Hepatocyte (in vitro differentiated cells): ENCODE results near the gene CTNND2.

Source experiments
- CTCF ChIP-seq: fragments of 200-600 bp; sonication (generic); IDR thresholded peaks from 2 replicates; pipeline ENCODE4 v1.5.1; 2016; ENCODE audit warnings: antibody characterized with exemption, mild to moderate bottlenecking; ENCODE audit not compliant: poor library complexity
- EZH2 ChIP-seq: fragments of 200-600 bp; sonication (generic); IDR thresholded peaks from 2 replicates; pipeline ENCODE4 v1.6.1; 2016; ENCODE audit warnings: antibody characterized with exemption, mild to moderate bottlenecking, borderline replicate concordance
- EZH2phosphoT487 ChIP-seq: fragments of 200-600 bp; sonication (generic); IDR thresholded peaks from one replicate; pipeline ENCODE4 v1.6.1; 2018; ENCODE audit warnings: antibody characterized with exemption, mild to moderate bottlenecking, low read depth, moderate library complexity; ENCODE audit not compliant: unreplicated experiment, severe bottlenecking

GRCh38 chr5:11390291-11390767, 513.9 kb downstream of the CTNND2 start:
- no peak for TF ChIP-seq CTCF
- no peak for TF ChIP-seq EZH2
- no peak for TF ChIP-seq EZH2phosphoT487
